GM12878 (cell line): ENCODE data around the gene UVSSA.

ENCODE experiments used
- CBFB ChIP-seq: IDR thresholded peaks from 2 replicates; pipeline ENCODE4 v1.6.1; 2016; ENCODE audit warnings: antibody characterized with exemption, low read depth
- CEBPB ChIP-seq, 2 experiments: fragments of 150-350 bp in 1 of 2; IDR thresholded peaks; 2 replicates each; pipeline ENCODE4 v1.6.1; 2012 to 2014; ENCODE audit warnings: low read depth in 2 of 2, low read length in 2 of 2, borderline replicate concordance in 1 of 2, inconsistent platforms in 1 of 2
- CHD1 ChIP-seq: IDR thresholded peaks from 2 replicates; pipeline ENCODE4 v1.6.1; 2012; ENCODE audit warnings: low read depth, low read length, improper control_type of control experiment
- CHD4 ChIP-seq: fragments of 200-600 bp; sonication (generic); IDR thresholded peaks from 2 replicates; pipeline ENCODE4 v1.6.1; 2016; ENCODE audit warnings: mild to moderate bottlenecking
- CTCF ChIP-seq, 3 experiments: IDR thresholded peaks in 2 of 3; conservative IDR thresholded peaks in 1 of 3; 2 replicates each; pipeline ENCODE4 v1.5.1; 2011; ENCODE audit warnings: low read depth in 3 of 3, low read length in 3 of 3, mild to moderate bottlenecking in 3 of 3, control low read depth in 2 of 3, moderate library complexity in 2 of 3, inconsistent platforms in 1 of 3, mixed read lengths in 1 of 3; ENCODE audit not compliant: control insufficient read depth in 2 of 3, insufficient read depth in 1 of 3; ENCODE audit errors: extremely low read depth in 1 of 3
- EP300 ChIP-seq, 2 experiments: fragments of 150-350 bp in 1 of 2; IDR thresholded peaks; 2 replicates each; pipeline ENCODE4 v1.6.1; 2011 to 2012; ENCODE audit warnings: low read depth in 2 of 2, low read length in 2 of 2, borderline replicate concordance in 1 of 2, improper control_type of control experiment in 1 of 2, inconsistent platforms in 1 of 2; ENCODE audit not compliant: control insufficient read depth in 1 of 2
- GABPA ChIP-seq: IDR thresholded peaks from 2 replicates; pipeline ENCODE4 v1.6.1; 2014; ENCODE audit warnings: antibody characterized with exemption, low read depth, mild to moderate bottlenecking, inconsistent platforms
- IRF3 ChIP-seq: fragments of 450-650 bp; IDR thresholded peaks from 2 replicates; pipeline ENCODE4 v1.6.1; 2014; ENCODE audit warnings: mild to moderate bottlenecking
- POLR2A ChIP-seq: IDR thresholded peaks from 2 replicates; pipeline ENCODE4 v1.6.1; 2011; ENCODE audit warnings: low read depth, mild to moderate bottlenecking, low read length
- SPI1 ChIP-seq: IDR thresholded peaks from 2 replicates; pipeline ENCODE4 v1.6.1; 2011; ENCODE audit warnings: low read depth, mild to moderate bottlenecking, low read length, moderate library complexity, borderline replicate concordance; ENCODE audit not compliant: insufficient read depth
- ZBTB4 ChIP-seq: fragments of 450-650 bp; formaldehyde crosslinking; IDR thresholded peaks from 2 replicates; pipeline ENCODE4 v1.4.0; 2022; ENCODE audit warnings: mild to moderate bottlenecking, moderate library complexity
- ZNF24 ChIP-seq: fragments of 450-650 bp; IDR thresholded peaks from 2 replicates; pipeline ENCODE4 v1.6.1; 2017; ENCODE audit warnings: antibody characterized with exemption, mild to moderate bottlenecking
- ZNF592 ChIP-seq: fragments of 450-650 bp; IDR thresholded peaks from 2 replicates; pipeline ENCODE4 v1.6.1; 2017; ENCODE audit warnings: mild to moderate bottlenecking, moderate library complexity

- TF ChIP-seq CTCF (IDR thresholded peaks at IDR 0.05 in 2 of 3, conservative IDR thresholded peaks at IDR 0.05 in 1 of 3; ENCODE audit: control insufficient read depth in 2 of 3, extremely low read depth in 1 of 3, insufficient read depth in 1 of 3, low read depth in 3 of 3, low read length in 3 of 3) (no peak), IRF3 (no peak), POLR2A (no peak), ZNF592 (no peak), CHD4 (no peak), SPI1 (no peak), ZBTB4 (CRISPR knock-in tag) (no peak), CEBPB (IDR thresholded peaks at IDR 0.05; ENCODE audit: borderline replicate concordance in 1 of 2, low read depth in 2 of 2, low read length in 2 of 2) (no peak), CBFB (no peak), ZNF24 (no peak), GABPA (no peak), CHD1 (no peak), EP300 (IDR thresholded peaks at IDR 0.05; ENCODE audit: borderline replicate concordance in 1 of 2, control insufficient read depth in 1 of 2, low read depth in 2 of 2, low read length in 2 of 2) (no peak)
Measured at GRCh38 chr4:1377606-1378261, 30.7 kb downstream of the UVSSA start.
